ENCODE results near the gene ACHE.
"Not testable (repeated sequence)": the region's sequence is repeated elsewhere in the genome, so short reads cannot be mapped to it uniquely, and the experiment has no call there.

ACHE gene

GRCh38 chr7:100895701-100895955 lies at the start of gene ACHE:
ACHE (minus strand) TSS chr7:100895888; CDS start chr7:100894232, 1,656 bp downstream.
- no peak for DNase-seq

- DNase-seq = no peak
Observed at GRCh38 chr7:100944138-100944537, 48.5 kb upstream of the ACHE start.

- DNase-seq = no peak
Observed at GRCh38 chr7:100943693-100944092, 48.0 kb upstream of the ACHE start.

GRCh38 chr7:100942045-100942774 lies 46.5 kb upstream of the ACHE start:
- no peak for DNase-seq

GRCh38 chr7:100936167-100936566 lies 40.5 kb upstream of the ACHE start:
- not testable (repeated sequence) for DNase-seq

GRCh38 chr7:100935381-100935780 lies 39.7 kb upstream of the ACHE start:
- not testable (repeated sequence) for DNase-seq

GRCh38 chr7:100933734-100934133 lies 38.0 kb upstream of the ACHE start:
- no peak for DNase-seq

GRCh38 chr7:100929808-100930174 lies 34.1 kb upstream of the ACHE start:
- no peak for DNase-seq

- DNase-seq = not testable (repeated sequence)
Observed at GRCh38 chr7:100923616-100924015, 27.9 kb upstream of the ACHE start.

GRCh38 chr7:100921039-100921438 lies 25.4 kb upstream of the ACHE start:
- DNase-seq = no peak

GRCh38 chr7:100919779-100920437 lies 24.2 kb upstream of the ACHE start:
- DNase-seq = not testable (repeated sequence)

- not testable (repeated sequence) for DNase-seq
Observed at GRCh38 chr7:100919335-100919734, 23.6 kb upstream of the ACHE start.

GRCh38 chr7:100914879-100915447 lies 19.3 kb upstream of the ACHE start:
- no peak for DNase-seq

- DNase-seq = no peak
Observed at GRCh38 chr7:100914208-100914878, 18.7 kb upstream of the ACHE start.

- no peak for DNase-seq
Observed at GRCh38 chr7:100911484-100911883, 15.8 kb upstream of the ACHE start.

GRCh38 chr7:100910443-100910842 lies 14.8 kb upstream of the ACHE start:
- DNase-seq = not testable (repeated sequence)

GRCh38 chr7:100908512-100908911 lies 12.8 kb upstream of the ACHE start:
- DNase-seq = no peak

GRCh38 chr7:100902638-100903037 lies 7.0 kb upstream of the ACHE start:
- DNase-seq = no peak

GRCh38 chr7:100901921-100902332 lies 6.2 kb upstream of the ACHE start:
- DNase-seq = no peak

- DNase-seq = no peak
Observed at GRCh38 chr7:100900978-100901377, 5.3 kb upstream of the ACHE start.

GRCh38 chr7:100899432-100899831 lies 3.7 kb upstream of the ACHE start:
- DNase-seq = no peak

- DNase-seq = no peak
Observed at GRCh38 chr7:100897772-100898454, 2.2 kb upstream of the ACHE start.
